ENCODE data around the gene CAPNS1.

Gene CAPNS1

DNA sequence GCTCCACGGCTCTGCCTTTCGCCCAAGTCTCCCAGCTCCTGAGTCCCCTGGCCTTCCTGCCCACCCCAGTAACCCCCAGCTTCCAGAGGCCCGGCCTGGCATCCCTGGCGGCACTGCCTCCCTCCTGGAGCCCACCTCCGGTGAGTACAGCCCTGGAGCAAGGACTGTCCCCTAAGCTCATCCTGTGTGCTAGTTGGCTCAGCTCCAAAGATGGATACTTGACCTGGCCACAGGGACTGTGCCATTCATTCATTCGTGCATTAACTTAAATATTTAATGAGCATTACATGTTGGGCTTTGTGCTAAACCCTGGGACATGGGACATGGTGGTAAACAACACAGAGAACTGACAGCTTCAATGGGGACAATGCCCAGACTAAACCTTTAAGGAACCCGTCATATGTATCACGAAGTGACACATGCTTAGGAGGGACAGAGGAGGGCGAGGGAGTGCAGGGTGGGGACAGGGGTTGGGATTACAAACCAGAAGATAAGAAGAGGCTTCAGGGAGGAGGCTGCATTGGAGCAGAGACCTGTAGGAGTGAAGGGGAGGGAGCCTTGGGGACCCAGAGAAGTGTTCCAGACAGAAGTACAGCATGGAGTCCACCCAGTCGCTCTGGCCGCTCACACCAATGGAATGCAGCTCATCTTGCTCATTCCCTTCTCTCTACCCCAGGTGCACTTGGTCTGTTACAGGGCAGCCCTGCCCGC is 35.9 kb upstream of the CAPNS1 start (continued):
- TF ChIP-seq BACH2 (CRISPR knock-in tag; IDR thresholded peaks at IDR 0.05; ENCODE audit: borderline replicate concordance), result no peak
- no peak for TF ChIP-seq TCF4 (CRISPR knock-in tag; IDR thresholded peaks at IDR 0.05; ENCODE audit: borderline replicate concordance)

- TF ChIP-seq RARB (CRISPR knock-in tag; IDR thresholded peaks at IDR 0.05), result no peak
- no peak for TF ChIP-seq ISL1 (CRISPR knock-in tag; IDR thresholded peaks at IDR 0.05)
- TF ChIP-seq ZNF565 (CRISPR knock-in tag; conservative IDR thresholded peaks at IDR 0.05; ENCODE audit: low read depth), result no peak
- ATAC-seq, result no peak
Measured at GRCh38 chr19:36106441-36106840, 33.4 kb upstream of the CAPNS1 start.

GRCh38 chr19:36106991-36107390 is 32.9 kb upstream of the CAPNS1 start:
- ATAC-seq, result no peak

More at GRCh38 chr19:36106991-36107390, 32.9 kb upstream of the CAPNS1 start:
- no peak for TF ChIP-seq GLIS3 (CRISPR knock-in tag; IDR thresholded peaks at IDR 0.05)
- no peak for TF ChIP-seq TCF4 (CRISPR knock-in tag; IDR thresholded peaks at IDR 0.05; ENCODE audit: borderline replicate concordance)
- no peak for TF ChIP-seq CREB5 (CRISPR knock-in tag; IDR thresholded peaks at IDR 0.05; ENCODE audit: low read depth)
- TF ChIP-seq ZNF8 (CRISPR knock-in tag; IDR thresholded peaks at IDR 0.05), result no peak
- TF ChIP-seq POU6F1 (CRISPR knock-in tag; IDR thresholded peaks at IDR 0.05; ENCODE audit: borderline replicate concordance, low read depth), result no peak
- no peak for TF ChIP-seq ESRRG (CRISPR knock-in tag; IDR thresholded peaks at IDR 0.05)
- no peak for TF ChIP-seq PATZ1 (CRISPR knock-in tag; IDR thresholded peaks at IDR 0.05; ENCODE audit: borderline replicate concordance)
- no peak for TF ChIP-seq BACH2 (CRISPR knock-in tag; IDR thresholded peaks at IDR 0.05; ENCODE audit: borderline replicate concordance)
- no peak for TF ChIP-seq ZNF70 (CRISPR knock-in tag; IDR thresholded peaks at IDR 0.05)
- no peak for TF ChIP-seq RARB (CRISPR knock-in tag; IDR thresholded peaks at IDR 0.05)
- TF ChIP-seq, protein P1, sequence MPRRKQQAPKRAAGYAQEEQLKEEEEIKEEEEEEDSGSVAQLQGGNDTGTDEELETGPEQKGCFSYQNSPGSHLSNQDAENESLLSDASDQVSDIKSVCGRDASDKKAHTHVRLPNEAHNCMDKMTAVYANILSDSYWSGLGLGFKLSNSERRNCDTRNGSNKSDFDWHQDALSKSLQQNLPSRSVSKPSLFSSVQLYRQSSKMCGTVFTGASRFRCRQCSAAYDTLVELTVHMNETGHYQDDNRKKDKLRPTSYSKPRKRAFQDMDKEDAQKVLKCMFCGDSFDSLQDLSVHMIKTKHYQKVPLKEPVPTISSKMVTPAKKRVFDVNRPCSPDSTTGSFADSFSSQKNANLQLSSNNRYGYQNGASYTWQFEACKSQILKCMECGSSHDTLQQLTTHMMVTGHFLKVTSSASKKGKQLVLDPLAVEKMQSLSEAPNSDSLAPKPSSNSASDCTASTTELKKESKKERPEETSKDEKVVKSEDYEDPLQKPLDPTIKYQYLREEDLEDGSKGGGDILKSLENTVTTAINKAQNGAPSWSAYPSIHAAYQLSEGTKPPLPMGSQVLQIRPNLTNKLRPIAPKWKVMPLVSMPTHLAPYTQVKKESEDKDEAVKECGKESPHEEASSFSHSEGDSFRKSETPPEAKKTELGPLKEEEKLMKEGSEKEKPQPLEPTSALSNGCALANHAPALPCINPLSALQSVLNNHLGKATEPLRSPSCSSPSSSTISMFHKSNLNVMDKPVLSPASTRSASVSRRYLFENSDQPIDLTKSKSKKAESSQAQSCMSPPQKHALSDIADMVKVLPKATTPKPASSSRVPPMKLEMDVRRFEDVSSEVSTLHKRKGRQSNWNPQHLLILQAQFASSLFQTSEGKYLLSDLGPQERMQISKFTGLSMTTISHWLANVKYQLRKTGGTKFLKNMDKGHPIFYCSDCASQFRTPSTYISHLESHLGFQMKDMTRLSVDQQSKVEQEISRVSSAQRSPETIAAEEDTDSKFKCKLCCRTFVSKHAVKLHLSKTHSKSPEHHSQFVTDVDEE (CRISPR knock-in tag; IDR thresholded peaks at IDR 0.05), result no peak
- TF ChIP-seq ZFP3 (CRISPR knock-in tag; IDR thresholded peaks at IDR 0.05), result no peak
- TF ChIP-seq PPARA (CRISPR knock-in tag; IDR thresholded peaks at IDR 0.05; ENCODE audit: borderline replicate concordance), result no peak
- no peak for TF ChIP-seq ARNTL (CRISPR knock-in tag; IDR thresholded peaks at IDR 0.05; ENCODE audit: borderline replicate concordance, low read depth)
- no peak for TF ChIP-seq OSR1 (CRISPR knock-in tag; IDR thresholded peaks at IDR 0.05)
- no peak for TF ChIP-seq ZNF565 (CRISPR knock-in tag; conservative IDR thresholded peaks at IDR 0.05; ENCODE audit: low read depth)
- no peak for TF ChIP-seq ZFP30 (CRISPR knock-in tag; IDR thresholded peaks at IDR 0.05)

All from SK-N-SH treated with all-trans-retinoic acid at 6 μM for 48 hours (cell line).